HG03565 (cell line): ENCODE results near the gene TAMALIN.
"Not testable (repeated sequence)": the region's sequence is repeated elsewhere in the genome, so short reads cannot be mapped to it uniquely, and the experiment has no call there.

Experiments used
- ATAC-seq: cut with Tn5 transposase; IDR thresholded peaks from one replicate; pipeline ENCODE4 v1.9.1; 2021; ENCODE audit warnings: mild to moderate bottlenecking, moderate library complexity; ENCODE audit not compliant: unreplicated experiment

Gene TAMALIN

GRCh38 chr12:52006726-52007157 lies at the start of gene TAMALIN:
Gene TAMALIN (plus strand): TSS chr12:52006946. CDS start chr12:52007020, 74 bp downstream.
- ATAC-seq: no peak

- no peak for ATAC-seq
Measured at GRCh38 chr12:51958542-51958941, 48.2 kb upstream of the TAMALIN start.

GRCh38 chr12:51959211-51959610 lies 47.5 kb upstream of the TAMALIN start:
- ATAC-seq: no peak

- no peak for ATAC-seq
Measured at GRCh38 chr12:51959921-51960320, 46.8 kb upstream of the TAMALIN start.

- no peak for ATAC-seq
Measured at GRCh38 chr12:51960488-51960887, 46.3 kb upstream of the TAMALIN start.

GRCh38 chr12:51960890-51961289 lies 45.9 kb upstream of the TAMALIN start:
- ATAC-seq: no peak

GRCh38 chr12:51961834-51962233 lies 44.9 kb upstream of the TAMALIN start:
- no peak for ATAC-seq

- no peak for ATAC-seq
Measured at GRCh38 chr12:51962737-51963136, 44.0 kb upstream of the TAMALIN start.

- ATAC-seq: no peak
Measured at GRCh38 chr12:51963477-51963876, 43.3 kb upstream of the TAMALIN start.

- no peak for ATAC-seq
Measured at GRCh38 chr12:51969643-51970042, 37.1 kb upstream of the TAMALIN start.

GRCh38 chr12:51970904-51971646 lies 35.7 kb upstream of the TAMALIN start:
- ATAC-seq: peak; percentile 86

- ATAC-seq: no peak
Measured at GRCh38 chr12:51971679-51972421, 34.9 kb upstream of the TAMALIN start.

- no peak for ATAC-seq
Measured at GRCh38 chr12:51972422-51972812, 34.3 kb upstream of the TAMALIN start.

- ATAC-seq: no peak
Measured at GRCh38 chr12:51972849-51973273, 33.9 kb upstream of the TAMALIN start.

GRCh38 chr12:51973560-51973959 lies 33.2 kb upstream of the TAMALIN start:
- no peak for ATAC-seq

- no peak for ATAC-seq
Measured at GRCh38 chr12:51974646-51975045, 32.1 kb upstream of the TAMALIN start.

GRCh38 chr12:51975196-51975595 lies 31.6 kb upstream of the TAMALIN start:
- ATAC-seq: no peak

- no peak for ATAC-seq
Measured at GRCh38 chr12:51976376-51977160, 30.2 kb upstream of the TAMALIN start.

- no peak for ATAC-seq
Measured at GRCh38 chr12:51977320-51977753, 29.4 kb upstream of the TAMALIN start.

- ATAC-seq: not testable (repeated sequence)
Measured at GRCh38 chr12:51979306-51979705, 27.4 kb upstream of the TAMALIN start.

GRCh38 chr12:51980051-51980808 lies 26.5 kb upstream of the TAMALIN start:
- peak; percentile 69 for ATAC-seq
